ENCODE data around the gene RAB11FIP3.

GRCh38 chr16:483341-484075, 58.1 kb downstream of the RAB11FIP3 start:
- TF ChIP-seq CTCF (conservative IDR thresholded peaks at IDR 0.05; ENCODE audit: low read length) = no peak
- TF ChIP-seq EZH2phosphoT487 (IDR thresholded peaks at IDR 0.05; ENCODE audit: borderline replicate concordance, low read depth, low read length) = no peak

Data from OCI-LY7 (cell line).